HUES48 (cell line): ENCODE data around the gene LMOD1.

ENCODE experiments used
- H3K27ac ChIP-seq: one replicate; pipeline ENCODE4 v1.7.0; 2013; ENCODE audit warnings: low read depth, low read length, inconsistent platforms
- H3K27me3 ChIP-seq: 2 replicates; pipeline ENCODE4 v1.6.1; 2013; ENCODE audit warnings: mild to moderate bottlenecking, low read length; ENCODE audit not compliant: control insufficient read depth, insufficient read depth
- H3K36me3 ChIP-seq: 2 replicates; pipeline ENCODE4 v1.6.1; 2013; ENCODE audit warnings: low read length; ENCODE audit not compliant: control insufficient read depth, insufficient read depth
- H3K4me1 ChIP-seq: 2 replicates; pipeline ENCODE4 v1.6.1; 2013; ENCODE audit warnings: mild to moderate bottlenecking, low read length; ENCODE audit not compliant: control insufficient read depth, insufficient read depth
- H3K4me3 ChIP-seq: 2 replicates; pipeline ENCODE4 v1.5.1; 2013; ENCODE audit warnings: mild to moderate bottlenecking, low read depth, low read length
- H3K9ac ChIP-seq: 2 replicates; pipeline ENCODE4 v1.6.1; 2013; ENCODE audit warnings: mild to moderate bottlenecking, low read depth, low read length, moderate library complexity
- H3K9me3 ChIP-seq: 2 replicates; pipeline ENCODE4 v1.6.1; 2013; ENCODE audit warnings: low read length; ENCODE audit not compliant: control insufficient read depth, insufficient read depth

LMOD1 gene

DNA sequence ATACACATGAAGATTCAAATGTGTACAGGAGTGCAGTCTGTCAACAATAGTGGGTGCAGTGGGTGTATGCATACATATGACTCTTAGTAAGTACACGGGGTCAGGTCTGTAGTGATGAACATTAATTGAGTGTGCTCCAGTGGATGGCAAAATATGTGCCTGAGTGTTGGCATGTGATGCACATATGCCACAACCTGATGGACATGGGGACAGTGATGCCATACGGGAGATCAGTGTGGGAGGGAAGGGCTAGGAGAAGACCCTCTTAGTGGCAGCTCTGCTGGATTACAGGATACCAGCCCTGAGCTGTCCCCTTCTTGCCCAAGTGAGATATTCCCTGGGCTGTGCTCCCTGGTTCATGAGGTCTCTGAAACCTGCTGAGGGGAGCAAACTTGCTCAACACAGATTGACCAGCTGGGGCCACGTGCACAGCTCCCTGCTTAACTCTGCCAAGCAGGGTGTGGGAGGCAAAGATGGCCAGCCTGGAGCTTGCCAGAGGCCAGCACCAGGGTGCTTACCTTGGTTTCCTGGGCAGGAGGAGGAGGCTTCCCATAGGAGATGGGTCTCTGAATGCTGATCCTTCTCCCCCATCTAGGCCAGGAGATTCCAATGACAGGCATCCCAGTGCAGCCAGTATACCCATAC, 55.4 kb downstream of the LMOD1 start:
- no peaks in the 10 kb centered on the region for H3K36me3 ChIP-seq
- peaks cover 11% of the 10 kb centered on the region; the same call in 1 of the 2 replicates for H3K27me3 ChIP-seq
- no peak overlapping the region for H3K9ac ChIP-seq
- no peak overlapping the region for H3K4me3 ChIP-seq
- peaks cover 9% of the 10 kb centered on the region; the same call in 1 of the 2 replicates for H3K4me1 ChIP-seq
- H3K27ac ChIP-seq: no peak overlapping the region
- H3K9me3 ChIP-seq: no peaks in the 10 kb centered on the region

DNA sequence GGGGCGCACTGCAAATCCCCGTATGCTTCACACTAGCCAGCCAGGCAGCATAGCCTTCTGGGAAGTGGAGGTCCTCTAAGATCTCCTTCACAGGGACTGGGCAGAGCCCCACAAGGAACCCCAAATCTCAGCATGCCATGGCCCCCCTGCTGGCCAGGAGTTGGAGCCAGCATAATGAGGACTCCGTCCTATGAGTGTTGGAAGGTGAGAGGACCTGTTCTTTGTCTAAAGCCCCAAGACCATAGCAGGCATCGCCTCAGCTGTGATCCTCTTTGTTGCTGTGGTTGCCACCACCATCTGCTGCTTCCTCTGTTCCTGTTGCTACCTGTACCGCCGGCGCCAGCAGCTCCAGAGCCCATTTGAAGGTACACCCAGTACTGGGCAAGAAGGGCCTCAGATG, 56.1 kb downstream of the LMOD1 start:
- no peak overlapping the region for H3K9ac ChIP-seq
- no peaks in the 10 kb centered on the region for H3K36me3 ChIP-seq

DNA sequence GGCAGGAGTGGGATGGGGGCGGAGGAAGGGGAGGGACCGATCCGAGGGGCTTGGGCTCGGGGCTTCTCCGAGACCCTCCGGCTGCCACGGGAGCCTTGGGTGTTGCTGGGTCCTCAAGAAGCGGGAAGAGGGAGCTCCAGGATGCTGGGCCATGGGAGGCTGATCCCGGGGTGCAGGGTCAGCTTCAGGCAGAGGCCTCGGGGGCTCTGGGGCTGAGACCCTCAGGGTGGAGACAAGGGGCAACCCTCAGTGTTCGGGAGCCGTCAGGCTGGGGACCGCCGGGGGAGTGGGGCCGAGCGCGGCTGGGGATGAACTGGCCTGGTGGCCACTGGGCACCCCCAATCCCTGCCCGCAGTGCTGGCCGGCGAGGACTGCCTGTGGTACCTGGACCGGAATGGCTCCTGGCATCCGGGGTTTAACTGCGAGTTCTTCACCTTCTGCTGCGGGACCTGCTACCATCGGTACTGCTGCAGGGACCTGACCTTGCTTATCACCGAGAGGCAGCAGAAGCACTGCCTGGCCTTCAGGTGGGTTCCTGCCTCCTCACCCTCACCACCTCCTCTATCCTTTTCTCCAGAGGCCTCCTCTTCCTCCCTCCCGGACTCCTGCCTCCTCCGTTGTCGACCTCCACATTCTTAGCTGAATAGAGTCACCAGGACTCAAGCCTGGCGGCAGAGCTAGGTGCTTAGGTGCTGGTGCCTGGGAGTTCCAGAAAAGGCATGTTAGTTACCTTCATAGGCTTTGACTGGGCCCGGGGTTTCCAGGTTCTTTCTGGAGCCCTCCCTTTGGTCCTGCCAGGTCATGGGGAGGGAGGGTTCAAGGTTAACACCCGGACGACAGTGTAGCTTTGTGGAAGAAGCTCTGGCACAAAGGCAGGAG, 57.0 kb downstream of the LMOD1 start:
- Histone ChIP-seq H3K27me3 (peaks cover 11% of the 10 kb centered on the region; the same call in 1 of the 2 replicates), H3K4me3 (peak overlapping the region; percentile 72), H3K36me3 (no peaks in the 10 kb centered on the region), H3K27ac (no peak overlapping the region), H3K4me1 (peaks cover 7% of the 10 kb centered on the region; the same call in 1 of the 2 replicates), H3K9me3 (no peaks in the 10 kb centered on the region), H3K9ac (no peak overlapping the region)

More for the DNA sequence above, 56.1 kb downstream of the LMOD1 start:
- Histone ChIP-seq H3K4me3 (no peak overlapping the region), H3K27me3 (peaks cover 11% of the 10 kb centered on the region; the same call in 1 of the 2 replicates), H3K4me1 (peaks cover 9% of the 10 kb centered on the region; the same call in 1 of the 2 replicates), H3K27ac (no peak overlapping the region), H3K9me3 (no peaks in the 10 kb centered on the region)

DNA sequence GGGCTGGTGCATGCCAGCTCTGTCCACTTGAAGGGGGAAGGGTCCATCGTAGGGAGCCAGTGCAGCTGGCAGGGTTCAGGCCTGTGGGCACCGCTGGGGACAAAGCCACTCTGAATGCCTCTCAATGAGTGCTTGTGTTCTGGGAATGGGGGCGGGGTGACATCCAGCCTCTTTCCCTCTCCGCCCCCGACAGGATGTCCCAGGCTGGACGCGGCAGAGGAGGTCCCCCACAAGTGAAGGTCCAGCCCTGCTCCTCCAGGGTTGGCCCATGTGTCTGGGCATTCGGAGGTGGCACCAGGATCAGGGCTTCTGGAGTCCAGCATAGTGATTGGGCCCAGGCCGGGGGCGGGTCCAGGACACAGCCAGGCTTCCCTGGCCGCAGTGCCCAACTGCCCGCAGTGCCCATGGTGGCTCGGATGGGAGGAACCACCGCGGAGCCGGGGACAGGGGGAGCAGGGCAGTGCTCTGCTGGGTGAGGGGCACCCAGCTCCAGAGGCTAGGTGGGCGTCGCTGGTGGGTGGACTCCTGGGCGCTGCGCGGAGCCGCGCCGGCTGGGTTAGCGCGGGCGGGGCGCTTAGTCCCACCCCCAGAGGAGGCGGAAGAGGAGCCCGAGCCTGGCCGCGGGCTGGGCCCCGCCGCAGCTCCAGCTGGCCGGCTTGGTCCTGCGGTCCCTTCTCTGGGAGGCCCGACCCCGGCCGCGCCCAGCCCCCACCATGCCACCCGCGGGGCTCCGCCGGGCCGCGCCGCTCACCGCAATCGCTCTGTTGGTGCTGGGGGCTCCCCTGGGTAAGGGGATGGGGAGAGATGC, 57.9 kb downstream of the LMOD1 start, which contains the start of gene SHISA4:
Gene SHISA4, plus strand, starts transcription at position 617 of the 808 bp plus-strand sequence. Its CDS starts 97 bp downstream, at position 714.
- H3K9me3 ChIP-seq: no peaks in the 10 kb centered on the region
- H3K4me3 ChIP-seq: peak within 1 kb of the TSS; percentile 72
- no peaks in the 10 kb centered on the region; the same call in 1 of the 2 replicates for H3K4me1 ChIP-seq
- H3K27ac ChIP-seq: no peak within 1 kb of the TSS
- no peaks in the 10 kb centered on the region for H3K36me3 ChIP-seq
- H3K9ac ChIP-seq: no peak within 1 kb of the TSS
- peaks cover 11% of the 10 kb centered on the region; the same call in 1 of the 2 replicates for H3K27me3 ChIP-seq

DNA sequence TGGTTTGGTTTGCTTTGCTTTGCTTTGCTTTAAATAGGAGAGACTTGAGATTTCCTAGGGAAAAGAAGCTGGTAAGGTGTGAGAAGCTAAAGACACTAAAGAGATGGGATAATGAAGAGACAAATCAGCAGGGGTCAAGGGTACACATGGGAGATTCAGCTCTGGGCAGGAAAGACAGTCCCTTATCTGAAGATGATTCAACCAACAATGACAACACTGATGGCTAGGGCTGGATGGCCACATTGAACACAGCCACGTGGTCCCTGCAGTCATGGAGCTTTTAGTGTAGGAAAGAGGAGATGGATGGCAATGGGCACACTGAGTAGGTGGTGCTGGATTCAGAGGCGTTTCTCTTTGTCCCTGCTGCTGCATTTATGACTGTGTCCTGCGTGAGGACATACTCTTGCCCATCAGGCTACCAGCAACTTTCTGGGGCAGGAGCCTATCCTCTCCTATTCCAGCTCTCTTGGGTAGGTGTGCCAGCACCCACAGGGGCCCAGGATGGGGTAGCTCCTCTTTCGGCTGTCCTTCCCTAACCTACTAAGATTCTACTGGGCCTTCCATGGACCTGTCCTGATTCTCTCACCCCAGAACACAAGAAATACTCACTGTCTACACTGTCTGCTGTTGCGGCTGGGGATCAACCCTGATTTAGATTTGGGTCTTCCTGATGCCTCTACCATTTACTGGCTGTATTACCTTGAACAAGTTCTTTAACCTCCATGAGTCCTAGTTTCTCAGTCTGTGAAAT, 59.1 kb downstream of the LMOD1 start:
- H3K4me1 ChIP-seq: peaks cover 8% of the 10 kb centered on the region; the same call in 1 of the 2 replicates
- H3K36me3 ChIP-seq: no peaks in the 10 kb centered on the region
- no peak overlapping the region for H3K27ac ChIP-seq
- H3K27me3 ChIP-seq: peaks cover 11% of the 10 kb centered on the region; the same call in 1 of the 2 replicates
- no peak overlapping the region for H3K9ac ChIP-seq
- no peaks in the 10 kb centered on the region for H3K9me3 ChIP-seq
- H3K4me3 ChIP-seq: no peak overlapping the region

DNA sequence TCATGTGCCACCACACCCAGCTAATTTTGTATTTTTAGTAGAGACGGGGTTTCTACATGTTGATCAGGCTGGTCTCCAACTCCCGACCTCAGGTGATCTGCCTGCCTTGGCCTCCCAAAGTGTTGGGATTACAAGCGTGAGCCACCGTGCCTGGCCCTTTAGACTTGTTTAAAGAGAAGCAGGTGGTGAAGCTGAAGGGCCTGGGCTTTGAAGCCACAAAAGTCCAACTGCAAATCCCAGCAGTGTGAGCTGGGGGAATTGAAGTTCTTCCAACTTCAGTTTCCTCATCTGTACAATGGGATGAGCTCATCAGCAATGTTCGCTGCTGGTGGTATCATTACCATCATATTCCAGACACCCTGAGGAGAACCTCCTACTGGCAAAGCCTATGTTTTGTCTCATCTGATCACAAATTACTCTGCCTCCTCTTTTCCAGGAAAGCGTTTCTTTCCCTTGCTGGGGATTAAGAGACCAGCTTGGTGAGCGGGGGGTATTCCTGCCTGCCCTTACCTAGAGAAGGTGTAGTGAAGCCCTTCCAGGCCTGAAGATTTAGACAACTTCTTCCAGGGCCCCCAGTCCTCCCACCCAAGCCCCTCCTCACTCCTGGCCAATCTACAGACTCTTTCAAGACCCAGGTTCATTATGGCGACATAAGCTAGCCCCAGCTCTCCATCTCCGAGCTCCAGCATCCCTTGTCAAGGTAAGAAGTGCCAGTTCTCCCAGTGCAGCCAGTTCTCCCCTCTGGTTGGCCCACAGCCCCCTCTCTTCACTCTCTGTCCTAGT, 60.1 kb downstream of the LMOD1 start:
- H3K9ac ChIP-seq: no peak overlapping the region
- no peaks in the 10 kb centered on the region for H3K36me3 ChIP-seq
- no peak overlapping the region for H3K4me3 ChIP-seq
- H3K4me1 ChIP-seq: peaks cover 14% of the 10 kb centered on the region
- no peaks in the 10 kb centered on the region for H3K9me3 ChIP-seq
- no peak overlapping the region for H3K27ac ChIP-seq
- H3K27me3 ChIP-seq: peaks cover 11% of the 10 kb centered on the region; the same call in 1 of the 2 replicates

DNA sequence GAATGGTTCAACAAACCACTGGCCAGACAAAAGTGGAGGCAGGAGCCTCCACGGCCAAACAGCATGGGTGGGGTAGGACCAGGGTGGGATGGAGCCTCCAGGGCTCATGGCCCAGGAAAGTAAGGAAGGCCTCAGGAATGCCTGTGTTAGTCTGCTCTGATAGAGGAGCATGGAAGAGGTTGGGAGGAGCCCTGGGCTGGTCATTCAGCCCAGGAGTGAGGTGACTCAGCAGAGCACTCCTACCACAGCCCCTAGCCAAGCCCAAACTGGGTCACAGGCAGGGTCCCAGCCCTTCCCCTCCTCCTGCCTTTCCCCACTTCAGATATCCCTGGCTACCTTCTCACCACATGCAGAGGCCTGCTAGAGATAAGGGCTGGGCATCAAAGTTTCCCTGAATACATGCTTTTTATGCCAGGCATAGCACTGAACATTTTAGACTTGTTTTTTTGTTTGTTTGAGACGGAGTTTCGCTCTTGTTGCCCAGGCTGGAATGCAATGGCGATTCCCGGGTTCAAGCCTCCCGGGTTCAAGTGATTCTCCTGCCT, 60.7 kb downstream of the LMOD1 start:
- no peak overlapping the region for H3K9ac ChIP-seq
- peaks cover 19% of the 10 kb centered on the region for H3K4me1 ChIP-seq
- peaks cover 11% of the 10 kb centered on the region; the same call in 1 of the 2 replicates for H3K27me3 ChIP-seq
- H3K9me3 ChIP-seq: no peaks in the 10 kb centered on the region
- no peak overlapping the region for H3K4me3 ChIP-seq
- no peak overlapping the region for H3K27ac ChIP-seq
- no peaks in the 10 kb centered on the region for H3K36me3 ChIP-seq

DNA sequence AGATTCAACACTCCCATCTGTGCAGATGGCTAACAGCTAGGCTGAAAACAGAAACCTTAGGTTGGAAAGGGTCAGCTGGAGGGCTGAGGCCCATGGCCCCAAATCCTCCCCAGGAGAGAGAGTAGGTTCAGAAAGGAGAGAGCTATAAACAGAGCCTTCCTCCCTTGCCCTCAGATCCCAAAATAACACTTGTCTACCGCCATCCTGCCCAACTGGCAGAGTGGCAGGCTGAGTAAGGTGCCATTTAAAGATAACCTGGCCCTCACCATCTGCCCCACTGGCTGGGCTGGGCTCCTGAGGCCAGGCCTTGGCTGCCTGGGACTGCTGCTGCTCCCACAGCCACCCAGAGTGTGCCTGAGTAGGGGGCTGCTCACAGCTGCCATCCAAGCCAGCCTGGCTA, 61.9 kb downstream of the LMOD1 start:
- no peak overlapping the region for H3K27ac ChIP-seq
- no peaks in the 10 kb centered on the region for H3K9me3 ChIP-seq
- no peak overlapping the region for H3K9ac ChIP-seq
- no peak overlapping the region for H3K4me3 ChIP-seq
- H3K36me3 ChIP-seq: no peaks in the 10 kb centered on the region
- H3K4me1 ChIP-seq: peaks cover 19% of the 10 kb centered on the region
- H3K27me3 ChIP-seq: peaks cover 6% of the 10 kb centered on the region; the same call in 1 of the 2 replicates

DNA sequence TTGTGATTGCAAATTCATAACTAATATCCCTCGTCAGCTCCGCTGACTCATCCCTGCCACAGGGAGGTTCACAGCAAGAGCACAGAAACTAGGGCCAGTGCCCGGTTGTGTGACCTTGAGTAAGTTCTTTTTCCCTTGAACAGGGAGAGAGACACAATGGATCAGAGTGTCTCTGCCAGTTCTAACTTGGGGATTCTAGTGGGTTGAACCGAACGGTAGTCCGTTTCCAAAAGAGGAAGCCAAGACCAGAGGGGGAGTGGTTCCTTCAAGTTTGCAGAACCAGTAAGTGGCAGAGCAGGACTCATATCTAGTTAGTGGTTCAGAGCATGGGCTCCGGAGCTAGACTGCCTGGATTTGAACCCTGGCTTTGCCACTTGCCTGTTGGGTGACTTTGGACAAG, 62.6 kb downstream of the LMOD1 start:
- H3K27me3 ChIP-seq: peaks cover 3% of the 10 kb centered on the region; the same call in 1 of the 2 replicates
- H3K9me3 ChIP-seq: no peaks in the 10 kb centered on the region
- peaks cover 19% of the 10 kb centered on the region for H3K4me1 ChIP-seq
- H3K36me3 ChIP-seq: no peaks in the 10 kb centered on the region
- H3K4me3 ChIP-seq: no peak overlapping the region
- no peak overlapping the region for H3K9ac ChIP-seq
- H3K27ac ChIP-seq: no peak overlapping the region
